LNCaP clone FGC (cell line): ENCODE results near the gene TMOD3.

Experiments used
- DNase-seq: peaks from one replicate; pipeline ENCODE4 v3.0.0-alpha.2; 2011; ENCODE audit warnings: low read depth
- H3K4me3 ChIP-seq: 2 replicates; pipeline ENCODE4 v1.5.1; 2011; ENCODE audit warnings: mild to moderate bottlenecking, low read depth, low read length, control low read depth
- TF ChIP-seq, protein P1 (sequence below): IDR thresholded peaks from 2 replicates; pipeline ENCODE4 v1.5.1; 2012; ENCODE audit warnings: mild to moderate bottlenecking; ENCODE audit not compliant: control insufficient read depth, insufficient read depth; ENCODE audit errors: extremely low read depth

Gene TMOD3

DNA sequence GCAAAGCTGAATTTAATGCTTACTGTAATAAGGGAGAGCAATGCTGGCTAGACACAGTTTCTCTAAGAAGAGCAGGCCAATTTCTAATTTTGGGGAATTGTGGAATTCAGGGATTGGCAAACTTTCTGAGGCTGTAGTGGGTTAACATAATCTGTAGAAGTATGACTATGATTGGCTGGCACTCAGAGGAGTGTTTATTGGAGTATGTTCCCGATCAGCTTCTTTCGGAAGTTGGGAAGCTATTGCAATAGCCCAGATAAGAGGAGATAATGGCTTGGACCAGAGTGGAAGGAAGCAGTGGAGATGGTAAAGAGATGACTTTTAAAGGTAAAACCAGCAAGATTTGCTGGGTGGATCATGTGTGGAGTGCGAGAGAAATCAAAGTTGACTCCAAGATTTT, 19.4 kb downstream of the TMOD3 start:
- TF ChIP-seq, protein P1, sequence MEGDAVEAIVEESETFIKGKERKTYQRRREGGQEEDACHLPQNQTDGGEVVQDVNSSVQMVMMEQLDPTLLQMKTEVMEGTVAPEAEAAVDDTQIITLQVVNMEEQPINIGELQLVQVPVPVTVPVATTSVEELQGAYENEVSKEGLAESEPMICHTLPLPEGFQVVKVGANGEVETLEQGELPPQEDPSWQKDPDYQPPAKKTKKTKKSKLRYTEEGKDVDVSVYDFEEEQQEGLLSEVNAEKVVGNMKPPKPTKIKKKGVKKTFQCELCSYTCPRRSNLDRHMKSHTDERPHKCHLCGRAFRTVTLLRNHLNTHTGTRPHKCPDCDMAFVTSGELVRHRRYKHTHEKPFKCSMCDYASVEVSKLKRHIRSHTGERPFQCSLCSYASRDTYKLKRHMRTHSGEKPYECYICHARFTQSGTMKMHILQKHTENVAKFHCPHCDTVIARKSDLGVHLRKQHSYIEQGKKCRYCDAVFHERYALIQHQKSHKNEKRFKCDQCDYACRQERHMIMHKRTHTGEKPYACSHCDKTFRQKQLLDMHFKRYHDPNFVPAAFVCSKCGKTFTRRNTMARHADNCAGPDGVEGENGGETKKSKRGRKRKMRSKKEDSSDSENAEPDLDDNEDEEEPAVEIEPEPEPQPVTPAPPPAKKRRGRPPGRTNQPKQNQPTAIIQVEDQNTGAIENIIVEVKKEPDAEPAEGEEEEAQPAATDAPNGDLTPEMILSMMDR: no peak
- H3K4me3 ChIP-seq: no peak overlapping the region
- DNase-seq: no peak

DNA sequence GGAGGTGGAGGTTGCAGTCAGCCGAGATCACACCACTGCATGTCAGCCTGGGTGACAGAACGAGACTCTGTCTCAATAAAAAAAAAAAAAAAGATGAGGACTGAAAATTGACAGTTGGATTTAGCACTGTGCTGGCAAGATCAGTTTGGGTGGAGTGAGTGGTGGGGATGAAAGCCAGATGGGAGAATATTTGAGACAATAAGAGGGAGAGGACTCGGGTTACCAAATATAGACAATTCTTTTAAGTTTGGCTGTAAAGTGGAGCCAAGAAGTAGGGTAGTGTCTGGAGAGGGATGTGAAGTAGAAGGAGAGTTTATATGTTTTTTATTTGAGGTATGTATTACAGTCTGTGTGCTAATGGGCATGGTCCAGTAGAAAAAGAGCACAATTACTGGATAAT, 20.4 kb downstream of the TMOD3 start:
- TF ChIP-seq, protein P1: no peak
- no peak for DNase-seq
- H3K4me3 ChIP-seq: no peak overlapping the region

DNA sequence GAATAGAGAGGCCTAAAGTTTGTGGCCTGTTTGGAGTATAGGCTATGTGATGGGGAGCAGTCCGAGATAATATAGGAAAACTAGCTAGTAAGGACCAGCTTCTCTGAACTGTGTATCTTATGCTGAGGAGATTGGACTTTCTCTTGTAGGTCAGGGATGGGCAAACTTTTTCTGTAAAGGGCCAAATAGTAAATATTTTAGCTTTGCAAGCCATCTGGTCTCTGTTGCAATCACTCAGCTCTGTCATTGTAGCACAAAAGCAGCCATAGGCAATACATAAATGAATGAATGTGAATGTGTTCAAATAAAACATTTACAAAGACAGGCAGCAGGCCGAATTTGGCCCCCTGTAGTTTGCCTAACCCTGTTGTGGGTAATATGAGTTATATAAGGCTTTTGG, 24.5 kb downstream of the TMOD3 start:
- TF ChIP-seq, protein P1: no peak
- DNase-seq: no peak
- H3K4me3 ChIP-seq: no peak overlapping the region

DNA sequence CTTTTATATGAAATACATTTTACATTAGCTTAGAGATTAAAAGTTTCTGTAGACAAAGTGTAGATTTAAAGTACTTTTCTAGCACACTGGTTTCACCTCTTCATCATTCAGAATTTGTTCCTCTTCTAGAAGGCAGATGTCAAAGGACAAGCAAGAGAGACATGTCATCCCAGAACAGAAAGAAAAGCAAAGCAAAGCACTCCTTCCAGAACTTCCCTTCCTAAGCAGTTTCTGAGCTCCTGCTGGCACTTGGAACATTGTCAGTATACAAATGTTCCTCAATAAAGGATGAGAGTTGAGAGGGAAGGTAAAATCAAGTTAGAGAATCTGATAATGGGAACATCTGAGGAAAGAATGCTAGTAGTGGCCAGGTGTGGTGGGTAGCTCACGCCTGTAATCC, 26.2 kb downstream of the TMOD3 start:
- TF ChIP-seq, protein P1: no peak
- DNase-seq: no peak
- no peak overlapping the region for H3K4me3 ChIP-seq

DNA sequence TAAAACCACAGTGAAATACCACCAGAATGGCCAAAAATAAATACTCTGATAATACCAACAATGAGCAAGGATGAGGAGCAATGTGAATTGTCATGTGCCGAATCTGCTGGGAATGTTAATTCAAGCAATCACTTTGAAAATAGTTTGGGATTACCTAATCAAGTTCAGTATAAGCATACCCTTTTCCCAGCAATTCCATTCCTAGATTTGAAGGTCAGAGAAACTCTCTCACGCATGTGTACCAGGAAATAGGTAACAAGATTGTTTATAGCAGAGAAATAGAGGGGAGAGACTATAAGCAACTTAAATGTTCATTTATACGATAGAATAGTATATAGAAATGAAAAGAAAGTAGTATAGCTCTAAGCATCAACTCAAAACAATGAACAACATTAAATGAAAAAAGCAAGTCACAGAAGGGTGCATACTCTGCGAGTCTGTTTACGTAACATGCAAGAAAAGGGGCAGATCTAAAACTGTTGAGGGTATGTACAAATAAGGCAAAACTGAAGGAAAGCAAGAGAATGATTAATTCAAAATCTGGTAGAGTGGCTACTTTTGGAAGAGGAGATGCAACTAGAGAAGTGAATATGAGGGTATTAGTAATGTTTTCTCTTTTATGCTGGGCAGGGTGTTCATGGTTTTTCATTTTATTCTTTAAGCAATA, 27.4 kb downstream of the TMOD3 start:
- DNase-seq: no peak
- TF ChIP-seq, protein P1: no peak
- no peak overlapping the region for H3K4me3 ChIP-seq

DNA sequence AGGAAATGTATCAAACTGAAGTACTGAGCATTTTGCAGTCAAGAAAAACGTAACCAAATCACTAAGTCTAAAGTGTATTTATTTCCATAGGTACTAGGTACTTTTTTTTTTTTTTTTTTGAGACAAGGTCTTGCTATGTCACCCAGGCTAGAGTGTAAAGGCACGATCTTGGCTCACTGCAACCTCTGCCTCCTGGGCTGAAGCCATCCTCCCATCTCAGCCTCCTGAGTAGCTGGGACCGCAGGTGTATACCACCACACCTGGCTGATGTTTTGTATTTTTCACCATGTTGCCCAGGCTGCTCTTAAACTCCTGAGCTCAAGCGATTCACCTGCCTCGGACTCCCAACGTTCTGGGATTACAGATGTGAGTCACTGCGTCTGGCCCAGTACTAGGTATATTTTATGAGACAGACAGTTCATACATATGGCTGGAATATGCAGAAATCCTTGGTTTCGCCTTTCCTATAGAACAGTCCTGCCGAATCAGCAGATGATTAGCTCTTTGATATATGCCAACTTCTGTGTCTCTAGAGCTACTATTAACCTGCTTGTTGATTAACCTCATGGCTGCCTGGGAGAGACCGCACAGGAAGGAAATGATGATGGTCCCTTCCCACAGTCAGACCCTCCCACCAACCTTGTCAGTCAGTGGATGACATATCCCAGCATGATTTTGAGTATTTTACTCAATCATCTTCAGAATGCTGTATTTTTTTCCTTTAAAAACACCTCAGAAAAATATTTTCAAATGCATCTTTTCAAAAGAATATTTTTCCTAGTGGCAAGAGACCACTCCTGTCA, 32.3 kb downstream of the TMOD3 start:
- DNase-seq: no peak
- H3K4me3 ChIP-seq: no peak overlapping the region
- TF ChIP-seq, protein P1: no peak
